Measurements from ENCODE around the gene RCBTB2.

RCBTB2 gene

DNA sequence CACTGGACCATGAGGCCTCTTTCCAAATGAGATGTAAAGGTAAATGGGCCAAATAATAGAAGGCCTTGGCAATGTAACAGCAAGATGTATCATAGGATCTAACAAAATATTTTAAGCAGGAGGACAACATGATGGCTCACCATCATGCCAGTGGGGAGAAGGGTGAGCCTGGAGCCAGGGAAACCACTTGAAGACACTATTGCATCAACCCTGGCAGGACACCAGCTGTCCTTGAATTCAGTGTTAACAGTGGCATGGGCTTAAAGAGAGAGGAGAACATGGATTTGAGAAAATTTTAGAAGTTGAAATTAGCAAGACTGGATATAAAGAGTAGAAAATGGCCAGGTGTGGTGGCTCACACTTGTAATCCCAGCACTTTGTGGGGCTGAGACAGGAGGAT lies 6.7 kb upstream of the RCBTB2 start:
- TF ChIP-seq FOXP2 (optimal IDR thresholded peaks at IDR 0.05; ENCODE audit: borderline replicate concordance, extremely low read depth, extremely low read length, insufficient read depth) (no peak), TAF1 (IDR thresholded peaks at IDR 0.05; ENCODE audit: borderline replicate concordance, insufficient read depth, low read length) (no peak), SIN3A (IDR thresholded peaks at IDR 0.05; ENCODE audit: borderline replicate concordance, insufficient read depth, low read length) (no peak), POLR2AphosphoS5 (IDR thresholded peaks at IDR 0.05; ENCODE audit: low read depth, low read length) (no peak)
- TF ChIP-seq, protein P1, sequence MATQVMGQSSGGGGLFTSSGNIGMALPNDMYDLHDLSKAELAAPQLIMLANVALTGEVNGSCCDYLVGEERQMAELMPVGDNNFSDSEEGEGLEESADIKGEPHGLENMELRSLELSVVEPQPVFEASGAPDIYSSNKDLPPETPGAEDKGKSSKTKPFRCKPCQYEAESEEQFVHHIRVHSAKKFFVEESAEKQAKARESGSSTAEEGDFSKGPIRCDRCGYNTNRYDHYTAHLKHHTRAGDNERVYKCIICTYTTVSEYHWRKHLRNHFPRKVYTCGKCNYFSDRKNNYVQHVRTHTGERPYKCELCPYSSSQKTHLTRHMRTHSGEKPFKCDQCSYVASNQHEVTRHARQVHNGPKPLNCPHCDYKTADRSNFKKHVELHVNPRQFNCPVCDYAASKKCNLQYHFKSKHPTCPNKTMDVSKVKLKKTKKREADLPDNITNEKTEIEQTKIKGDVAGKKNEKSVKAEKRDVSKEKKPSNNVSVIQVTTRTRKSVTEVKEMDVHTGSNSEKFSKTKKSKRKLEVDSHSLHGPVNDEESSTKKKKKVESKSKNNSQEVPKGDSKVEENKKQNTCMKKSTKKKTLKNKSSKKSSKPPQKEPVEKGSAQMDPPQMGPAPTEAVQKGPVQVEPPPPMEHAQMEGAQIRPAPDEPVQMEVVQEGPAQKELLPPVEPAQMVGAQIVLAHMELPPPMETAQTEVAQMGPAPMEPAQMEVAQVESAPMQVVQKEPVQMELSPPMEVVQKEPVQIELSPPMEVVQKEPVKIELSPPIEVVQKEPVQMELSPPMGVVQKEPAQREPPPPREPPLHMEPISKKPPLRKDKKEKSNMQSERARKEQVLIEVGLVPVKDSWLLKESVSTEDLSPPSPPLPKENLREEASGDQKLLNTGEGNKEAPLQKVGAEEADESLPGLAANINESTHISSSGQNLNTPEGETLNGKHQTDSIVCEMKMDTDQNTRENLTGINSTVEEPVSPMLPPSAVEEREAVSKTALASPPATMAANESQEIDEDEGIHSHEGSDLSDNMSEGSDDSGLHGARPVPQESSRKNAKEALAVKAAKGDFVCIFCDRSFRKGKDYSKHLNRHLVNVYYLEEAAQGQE (IDR thresholded peaks at IDR 0.05; ENCODE audit: insufficient read depth in 1 of 2, low read depth in 2 of 2, low read length in 2 of 2) = no peak

- TF ChIP-seq POLR2AphosphoS5 (IDR thresholded peaks at IDR 0.05; ENCODE audit: low read depth, low read length) (no peak), TAF1 (IDR thresholded peaks at IDR 0.05; ENCODE audit: borderline replicate concordance, insufficient read depth, low read length) (no peak), SIN3A (IDR thresholded peaks at IDR 0.05; ENCODE audit: borderline replicate concordance, insufficient read depth, low read length) (no peak), FOXP2 (optimal IDR thresholded peaks at IDR 0.05; ENCODE audit: borderline replicate concordance, extremely low read depth, extremely low read length, insufficient read depth) (no peak)
- TF ChIP-seq, protein P1 (IDR thresholded peaks at IDR 0.05; ENCODE audit: insufficient read depth in 1 of 2, low read depth in 2 of 2, low read length in 2 of 2) = no peak
Observed at GRCh38 chr13:48536621-48537250, 3.9 kb upstream of the RCBTB2 start.

DNA sequence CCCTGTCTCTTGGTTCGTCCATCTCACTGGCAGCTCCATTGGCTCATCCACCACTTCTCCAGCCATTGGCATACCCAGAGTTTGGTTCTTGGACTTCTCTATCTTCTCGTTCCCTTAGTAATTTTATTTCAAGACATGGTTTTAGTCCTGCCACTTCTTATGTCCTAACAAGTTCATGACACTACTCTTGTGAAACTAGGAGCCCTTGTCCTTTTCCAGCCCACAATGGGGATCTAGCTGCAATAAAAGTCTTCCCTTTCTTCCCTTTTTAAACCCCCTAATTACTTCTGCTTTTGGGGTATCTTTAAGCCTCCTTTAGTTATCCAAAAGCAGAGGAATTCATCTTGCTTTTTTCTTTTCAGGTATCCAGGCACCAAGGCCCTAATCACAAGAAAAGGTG lies 2.9 kb upstream of the RCBTB2 start:
- no peak for TF ChIP-seq SIN3A (IDR thresholded peaks at IDR 0.05; ENCODE audit: borderline replicate concordance, insufficient read depth, low read length)
- TF ChIP-seq TAF1 (IDR thresholded peaks at IDR 0.05; ENCODE audit: borderline replicate concordance, insufficient read depth, low read length) = no peak
- no peak for TF ChIP-seq FOXP2 (optimal IDR thresholded peaks at IDR 0.05; ENCODE audit: borderline replicate concordance, extremely low read depth, extremely low read length, insufficient read depth)
- TF ChIP-seq, protein P1 (IDR thresholded peaks at IDR 0.05; ENCODE audit: insufficient read depth in 1 of 2, low read depth in 2 of 2, low read length in 2 of 2) = no peak
- TF ChIP-seq POLR2AphosphoS5 (IDR thresholded peaks at IDR 0.05; ENCODE audit: low read depth, low read length) = no peak

GRCh38 chr13:48534911-48535501 lies 2.1 kb upstream of the RCBTB2 start:
- TF ChIP-seq SIN3A (IDR thresholded peaks at IDR 0.05; ENCODE audit: borderline replicate concordance, insufficient read depth, low read length) = no peak
- TF ChIP-seq, protein P1 (IDR thresholded peaks at IDR 0.05; ENCODE audit: insufficient read depth in 1 of 2, low read depth in 2 of 2, low read length in 2 of 2) = no peak
- TF ChIP-seq FOXP2 (optimal IDR thresholded peaks at IDR 0.05; ENCODE audit: borderline replicate concordance, extremely low read depth, extremely low read length, insufficient read depth) = no peak
- TF ChIP-seq POLR2AphosphoS5 (IDR thresholded peaks at IDR 0.05; ENCODE audit: low read depth, low read length) = no peak
- no peak for TF ChIP-seq TAF1 (IDR thresholded peaks at IDR 0.05; ENCODE audit: borderline replicate concordance, insufficient read depth, low read length)
